MCF 10A (cell line): ENCODE measurements around the gene AGPS. TPM values are rescaled to one million over a fixed set of nuclear protein-coding genes. Genes with fewer than 3 reads are reported as not detected.

Experiments used
- BruUV-seq: library from RNA; stranded (reverse); fragments of 400-500 nt; replicated peaks from 2 replicates; lab custom pipeline; 2021; lab: Mats Ljungman, UMichigan
- CTCF ChIA-PET: fragments of 300-600 bp; sonication (Branson Sonifier 250); formaldehyde crosslinking; extraction: SDS; loops from one replicate; lab custom pipeline; 2021; ENCODE audit warnings: antibody characterized with exemption, inconsistent platforms; lab: Yijun Ruan, JAX
- POLR2A ChIA-PET: fragments of 300-600, 350-650 bp; sonication (Branson Sonifier 250); formaldehyde crosslinking; extraction: SDS; loops from one replicate; lab custom pipeline; 2020; ENCODE audit warnings: antibody characterized with exemption, inconsistent platforms; lab: Yijun Ruan, JAX
- DNase-seq: peaks from one replicate; pipeline ENCODE4 v3.0.0-alpha.2; 2018; ENCODE audit not compliant: unreplicated experiment
- H3K27ac Mint-ChIP-seq: one replicate; pipeline ENCODE4 v1.8.0; 2022; ENCODE audit warnings: mild to moderate bottlenecking, low read depth, mixed read lengths; ENCODE audit not compliant: unreplicated experiment
- H3K27me3 Mint-ChIP-seq: one replicate; pipeline ENCODE4 v1.8.0; 2022; ENCODE audit warnings: mixed read lengths; ENCODE audit not compliant: insufficient read depth, unreplicated experiment
- H3K36me3 Mint-ChIP-seq: one replicate; pipeline ENCODE4 v1.8.0; 2022; ENCODE audit warnings: mild to moderate bottlenecking, moderate library complexity, mixed read lengths; ENCODE audit not compliant: insufficient read depth, unreplicated experiment
- H3K4me1 Mint-ChIP-seq: one replicate; pipeline ENCODE4 v1.8.0; 2022; ENCODE audit warnings: mixed read lengths; ENCODE audit not compliant: insufficient read depth, unreplicated experiment
- H3K4me3 Mint-ChIP-seq: one replicate; pipeline ENCODE4 v1.8.0; 2022; ENCODE audit warnings: mild to moderate bottlenecking, moderate library complexity, mixed read lengths; ENCODE audit not compliant: unreplicated experiment
- H3K9me3 Mint-ChIP-seq: one replicate; pipeline ENCODE4 v1.8.0; 2022; ENCODE audit warnings: mixed read lengths; ENCODE audit not compliant: unreplicated experiment
- CTCF ChIP-seq: fragments of 200-600 bp; IDR thresholded peaks from one replicate; pipeline ENCODE4 v1.8.0; 2022; ENCODE audit warnings: antibody characterized with exemption, mild to moderate bottlenecking; ENCODE audit not compliant: unreplicated experiment
- intact Hi-C: fragments of 100-400 bp; cut with micrococcal nuclease; formaldehyde crosslinking; loops from 2 replicates; pipeline ENCODE4 v1.14.1; 2022
- total RNA-seq: library from RNA; stranded (reverse); gene quantifications from 2 replicates; pipeline ENCODE4 v1.2.3, GENCODE V29; 2022

Gene AGPS
- total RNA-seq, 1 experiment from 2014 or later, result 49.5 TPM

GRCh38 chr2:177531706-177532105 lies 139.1 kb downstream of the AGPS start:
- Mint-ChIP-seq H3K27ac (no peak overlapping the region), H3K4me3 (no peak overlapping the region), H3K27me3 (no peaks in the 10 kb centered on the region), H3K4me1 (no peaks in the 10 kb centered on the region), H3K9me3 (no peaks in the 10 kb centered on the region), H3K36me3 (peaks cover 15% of the 10 kb centered on the region)
- intact Hi-C loops, result no loop called here
- ChIA-PET POLR2A (no interaction called here), CTCF (interaction anchor here (1.2 kb wide), 1 partner anchor 231 kb away, joined by 3 read pairs; no protein-coding TSS in a partner anchor)
- no TSS peak for BruUV-seq
- TF ChIP-seq CTCF, result no peak
- DNase-seq, result no peak

- no peak for DNase-seq
- Mint-ChIP-seq H3K4me3 (no peak overlapping the region), H3K27me3 (no peaks in the 10 kb centered on the region), H3K36me3 (peaks cover 15% of the 10 kb centered on the region), H3K27ac (no peak overlapping the region), H3K4me1 (no peaks in the 10 kb centered on the region), H3K9me3 (no peaks in the 10 kb centered on the region)
- no TSS peak for BruUV-seq
- POLR2A ChIA-PET, result interaction anchor here (1.5 kb wide), 1 partner anchor 27 kb away, joined by 3 read pairs; no protein-coding TSS in a partner anchor
- intact Hi-C loops, result no loop called here
- no peak for TF ChIP-seq CTCF
- CTCF ChIA-PET, result interaction anchor here (1.1 kb wide), 1 partner anchor 43 kb away, joined by 4 read pairs; no protein-coding TSS in a partner anchor
These were observed 140.0 kb downstream of the AGPS start for GRCh38 chr2:177532567-177532966.

GRCh38 chr2:177533253-177533652 lies 140.7 kb downstream of the AGPS start:
- POLR2A ChIA-PET, result interaction anchor here (1.5 kb wide), 1 partner anchor 28 kb away, joined by 3 read pairs; no protein-coding TSS in a partner anchor
- peaks cover 13% of the 10 kb centered on the region for H3K36me3 Mint-ChIP-seq
- no peak for TF ChIP-seq CTCF
- no peaks in the 10 kb centered on the region for H3K9me3 Mint-ChIP-seq
- BruUV-seq, result no TSS peak
- no peaks in the 10 kb centered on the region for H3K27me3 Mint-ChIP-seq
- intact Hi-C loops, result no loop called here
- H3K4me1 Mint-ChIP-seq, result no peaks in the 10 kb centered on the region
- H3K4me3 Mint-ChIP-seq, result no peak overlapping the region
- DNase-seq, result no peak
- no peak overlapping the region for H3K27ac Mint-ChIP-seq
- CTCF ChIA-PET, result interaction anchor here (0.7 to 1.1 kb wide), 2 partner anchors 43 to 45 kb away, joined by 3 to 4 read pairs; no protein-coding TSS in a partner anchor

GRCh38 chr2:177535000-177535399 lies 142.4 kb downstream of the AGPS start:
- ChIA-PET CTCF (interaction anchor here (0.6 to 1.1 kb wide), 3 partner anchors 18 to 166 kb away, joined by 3 read pairs; a partner anchor contains a TSS), POLR2A (interaction anchor here (1.1 kb wide), 1 partner anchor 16 kb away, joined by 4 read pairs; no protein-coding TSS in a partner anchor)
- peaks cover 15% of the 10 kb centered on the region for H3K36me3 Mint-ChIP-seq
- H3K4me3 Mint-ChIP-seq, result no peak overlapping the region
- no TSS peak for BruUV-seq
- no peaks in the 10 kb centered on the region for H3K4me1 Mint-ChIP-seq
- H3K9me3 Mint-ChIP-seq, result no peaks in the 10 kb centered on the region
- no peaks in the 10 kb centered on the region for H3K27me3 Mint-ChIP-seq
- no peak for TF ChIP-seq CTCF
- intact Hi-C loops, result no loop called here
- no peak for DNase-seq
- no peak overlapping the region for H3K27ac Mint-ChIP-seq
